Measurements from ENCODE around the gene LPXN. TPM values are rescaled to one million over a fixed set of nuclear protein-coding genes. Genes with fewer than 3 reads are reported as not detected.

Gene LPXN
- total RNA-seq, 4 donors from 2014 or later = 1.0 to 2.2 (median 1.9) TPM

GRCh38 chr11:58609723-58610122 is 34.1 kb upstream of the LPXN start:
- TF ChIP-seq CTCF (IDR thresholded peaks at IDR 0.05 in 4 of 5, conservative IDR thresholded peaks at IDR 0.05 in 1 of 5) (no peak), POLR2A (IDR thresholded peaks at IDR 0.05) (no peak)
- Histone ChIP-seq H3K27ac (no peak overlapping the region), H3K9me3 (no peaks in the 10 kb centered on the region), H3K4me3 (no peak overlapping the region), H3K4me1 (peaks cover 12 to 23% of the 10 kb centered on the region in 2 donors), H3K27me3 (no peaks in the 10 kb centered on the region), H3K36me3 (peaks cover 4 to 50% of the 10 kb centered on the region in 2 donors)
- intact Hi-C loops (cut with DNase I; ENCODE audit: low total_unique reads) = no loop called here
- in situ Hi-C loops (cut with MboI; ENCODE audit: low sequenced_read_pairs in 4 of 4) = no loop called here
- ATAC-seq = no peak
- DNase-seq = no peak

- in situ Hi-C loops (cut with MboI; ENCODE audit: low sequenced_read_pairs in 4 of 4) (no loop called here), intact Hi-C loops (cut with DNase I; ENCODE audit: low total_unique reads) (no loop called here)
- Histone ChIP-seq H3K27ac (no peak overlapping the region), H3K36me3 (peaks cover 4 to 36% of the 10 kb centered on the region in 2 donors), H3K9me3 (no peaks in the 10 kb centered on the region), H3K4me3 (no peak overlapping the region), H3K4me1 (peaks cover 12 to 34% of the 10 kb centered on the region in 2 donors), H3K27me3 (no peaks in the 10 kb centered on the region)
- DNase-seq = no peak
- ATAC-seq = no peak
- TF ChIP-seq POLR2A (IDR thresholded peaks at IDR 0.05) = no peak
- TF ChIP-seq CTCF (IDR thresholded peaks at IDR 0.05 in 4 of 5, conservative IDR thresholded peaks at IDR 0.05 in 1 of 5) = no peak
These were observed 32.7 kb upstream of the LPXN start for GRCh38 chr11:58608331-58608730.

- no peak for TF ChIP-seq CTCF (IDR thresholded peaks at IDR 0.05 in 4 of 5, conservative IDR thresholded peaks at IDR 0.05 in 1 of 5)
- TF ChIP-seq POLR2A (IDR thresholded peaks at IDR 0.05) = no peak
- Histone ChIP-seq H3K9me3 (no peaks in the 10 kb centered on the region), H3K27me3 (no peaks in the 10 kb centered on the region), H3K27ac (no peak overlapping the region), H3K36me3 (peaks cover 3 to 24% of the 10 kb centered on the region in 2 donors), H3K4me3 (no peak overlapping the region), H3K4me1 (peaks cover 18 to 37% of the 10 kb centered on the region in 2 donors)
- in situ Hi-C loops (cut with MboI; ENCODE audit: low sequenced_read_pairs in 4 of 4) (no loop called here), intact Hi-C loops (cut with DNase I; ENCODE audit: low total_unique reads) (no loop called here)
- no peak for ATAC-seq
- no peak for DNase-seq
These were observed 31.5 kb upstream of the LPXN start for GRCh38 chr11:58606930-58607714.

- Histone ChIP-seq H3K27ac (no peak overlapping the region), H3K4me1 (peaks cover 47 to 66% of the 10 kb centered on the region in 2 donors), H3K27me3 (no peaks in the 10 kb centered on the region), H3K4me3 (no peak overlapping the region), H3K9me3 (no peaks in the 10 kb centered on the region), H3K36me3 (no peaks in the 10 kb centered on the region)
- intact Hi-C loops (cut with DNase I; ENCODE audit: low total_unique reads) = no loop called here
- TF ChIP-seq CTCF (IDR thresholded peaks at IDR 0.05 in 4 of 5, conservative IDR thresholded peaks at IDR 0.05 in 1 of 5) (no peak), POLR2A (IDR thresholded peaks at IDR 0.05) (no peak)
- in situ Hi-C loops (cut with MboI; ENCODE audit: low sequenced_read_pairs in 4 of 4) = no loop called here
- no peak for DNase-seq
- ATAC-seq = no peak
These were observed 24.9 kb upstream of the LPXN start for GRCh38 chr11:58600510-58600909.
